22Rv1 (cell line): ENCODE measurements around the gene HBEGF.

Experiments used
- H3K27ac ChIP-seq: fragments of 450-650 bp; 2 replicates; pipeline ENCODE4 v1.5.1; 2017
- ZFX ChIP-seq: fragments of 450-650 bp; IDR thresholded peaks from 2 replicates; pipeline ENCODE4 v1.6.1; 2017; ENCODE audit warnings: antibody characterized with exemption, borderline replicate concordance
- TF ChIP-seq, protein P1 (sequence below): fragments of 450-650 bp; IDR thresholded peaks from 2 replicates; pipeline ENCODE4 v1.5.1; 2017; ENCODE audit warnings: mild to moderate bottlenecking

HBEGF gene

DNA sequence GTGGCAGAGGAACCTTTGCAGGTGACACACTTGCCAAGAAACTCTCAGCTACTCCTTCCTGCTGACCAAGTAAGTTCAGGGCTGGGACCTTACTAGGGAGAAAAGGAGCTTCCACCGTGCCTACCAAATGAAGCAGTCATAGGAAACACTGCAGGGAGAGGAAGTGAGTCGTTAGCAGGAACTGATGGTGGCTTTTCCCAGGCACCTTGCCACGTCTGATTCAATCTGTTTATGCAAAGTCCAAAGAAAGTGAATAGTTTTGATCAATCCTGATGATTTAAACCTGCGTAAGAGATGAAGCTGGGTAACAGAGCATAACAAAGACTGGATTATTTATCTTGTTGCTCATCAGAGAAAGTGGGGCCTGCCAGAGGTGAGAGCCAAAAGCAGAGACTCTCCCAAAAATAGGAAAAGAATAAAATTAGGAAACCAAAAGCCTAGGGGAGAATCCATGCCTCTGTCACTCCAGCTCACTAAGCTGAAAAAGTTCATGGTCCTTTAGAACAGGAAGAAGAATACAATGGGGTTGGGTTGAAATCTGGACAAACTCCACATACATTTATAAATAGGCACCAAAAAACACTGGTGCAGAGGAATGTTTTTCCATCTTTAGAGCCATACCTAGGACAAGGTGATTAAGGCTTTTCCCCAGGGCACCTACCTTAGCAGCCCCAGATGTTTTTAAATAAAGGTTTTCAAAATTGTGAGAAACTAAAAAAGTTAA lies 34.2 kb downstream of the HBEGF start:
- H3K27ac ChIP-seq: no peak overlapping the region
- TF ChIP-seq, protein P1, sequence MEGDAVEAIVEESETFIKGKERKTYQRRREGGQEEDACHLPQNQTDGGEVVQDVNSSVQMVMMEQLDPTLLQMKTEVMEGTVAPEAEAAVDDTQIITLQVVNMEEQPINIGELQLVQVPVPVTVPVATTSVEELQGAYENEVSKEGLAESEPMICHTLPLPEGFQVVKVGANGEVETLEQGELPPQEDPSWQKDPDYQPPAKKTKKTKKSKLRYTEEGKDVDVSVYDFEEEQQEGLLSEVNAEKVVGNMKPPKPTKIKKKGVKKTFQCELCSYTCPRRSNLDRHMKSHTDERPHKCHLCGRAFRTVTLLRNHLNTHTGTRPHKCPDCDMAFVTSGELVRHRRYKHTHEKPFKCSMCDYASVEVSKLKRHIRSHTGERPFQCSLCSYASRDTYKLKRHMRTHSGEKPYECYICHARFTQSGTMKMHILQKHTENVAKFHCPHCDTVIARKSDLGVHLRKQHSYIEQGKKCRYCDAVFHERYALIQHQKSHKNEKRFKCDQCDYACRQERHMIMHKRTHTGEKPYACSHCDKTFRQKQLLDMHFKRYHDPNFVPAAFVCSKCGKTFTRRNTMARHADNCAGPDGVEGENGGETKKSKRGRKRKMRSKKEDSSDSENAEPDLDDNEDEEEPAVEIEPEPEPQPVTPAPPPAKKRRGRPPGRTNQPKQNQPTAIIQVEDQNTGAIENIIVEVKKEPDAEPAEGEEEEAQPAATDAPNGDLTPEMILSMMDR: no peak
- no peak for TF ChIP-seq ZFX

DNA sequence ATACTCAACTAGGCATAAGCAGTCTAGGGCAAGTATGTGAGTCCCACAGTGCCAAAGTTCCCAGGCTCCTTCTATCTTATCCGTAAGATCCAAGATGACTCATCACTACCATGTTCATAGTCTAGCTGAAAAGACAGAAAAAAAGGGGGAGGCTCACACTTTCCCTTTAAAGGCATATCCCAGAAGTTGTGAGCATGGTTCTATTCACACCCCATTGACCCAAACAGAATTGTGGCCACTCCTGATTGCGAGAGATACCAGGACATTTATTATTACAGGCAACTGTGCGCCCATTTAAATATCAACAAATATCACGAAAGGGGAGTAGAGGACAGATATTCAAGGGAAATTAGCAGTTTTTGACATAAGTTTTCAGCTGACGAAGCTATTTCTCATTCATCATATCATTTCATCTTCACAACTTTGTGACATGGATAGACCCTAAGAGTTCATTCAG lies 35.4 kb downstream of the HBEGF start:
- no peak overlapping the region for H3K27ac ChIP-seq
- TF ChIP-seq, protein P1: no peak
- no peak for TF ChIP-seq ZFX

DNA sequence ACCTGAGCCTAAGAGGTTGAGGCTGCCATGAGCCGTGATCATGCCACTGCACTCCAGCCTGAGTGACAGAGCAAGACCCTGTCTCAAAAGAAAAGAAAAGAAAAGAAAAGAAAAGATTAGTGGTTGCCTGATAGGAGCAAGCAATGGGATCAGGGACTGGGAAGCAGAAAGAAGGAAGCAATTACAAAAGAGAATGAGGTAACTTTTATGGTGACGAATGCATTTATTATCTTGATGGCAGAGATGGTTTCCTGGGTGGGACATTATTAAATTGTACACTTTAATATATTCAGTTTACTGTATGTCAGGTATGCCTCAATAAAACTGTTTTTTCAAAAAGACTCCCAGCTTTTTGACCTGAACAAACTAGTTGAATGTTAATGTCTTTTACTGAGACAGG lies 36.0 kb downstream of the HBEGF start:
- no peak overlapping the region for H3K27ac ChIP-seq

DNA sequence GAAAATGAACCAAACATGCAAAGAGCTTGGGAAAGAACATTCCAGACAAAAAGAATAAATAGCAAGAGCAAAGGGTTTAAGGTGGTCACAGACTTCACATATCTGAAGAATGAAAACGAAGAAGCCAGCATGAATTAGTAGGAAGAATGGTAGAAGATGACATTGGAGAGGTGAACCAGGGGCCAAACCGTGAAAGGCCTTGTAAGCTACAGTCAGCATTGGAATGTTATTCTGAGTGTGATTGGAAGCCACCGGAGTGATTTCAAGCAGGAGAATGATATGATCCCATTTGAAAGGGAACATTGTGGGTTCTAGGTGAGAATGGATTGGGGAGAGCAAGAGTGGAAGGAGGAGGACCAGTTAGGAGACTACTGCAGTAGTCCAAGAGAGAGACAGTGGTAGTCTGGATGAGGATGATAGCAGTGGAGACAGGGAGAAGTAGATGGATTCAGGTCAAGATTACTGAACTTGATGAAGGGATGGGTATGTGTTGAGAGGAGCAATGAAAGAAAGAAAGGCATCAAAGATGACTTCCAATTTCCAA lies 36.6 kb downstream of the HBEGF start:
- H3K27ac ChIP-seq: no peak overlapping the region
- no peak for TF ChIP-seq ZFX
- TF ChIP-seq, protein P1: no peak

More for the DNA sequence above, 36.0 kb downstream of the HBEGF start:
- TF ChIP-seq ZFX: no peak
- TF ChIP-seq, protein P1: no peak

DNA sequence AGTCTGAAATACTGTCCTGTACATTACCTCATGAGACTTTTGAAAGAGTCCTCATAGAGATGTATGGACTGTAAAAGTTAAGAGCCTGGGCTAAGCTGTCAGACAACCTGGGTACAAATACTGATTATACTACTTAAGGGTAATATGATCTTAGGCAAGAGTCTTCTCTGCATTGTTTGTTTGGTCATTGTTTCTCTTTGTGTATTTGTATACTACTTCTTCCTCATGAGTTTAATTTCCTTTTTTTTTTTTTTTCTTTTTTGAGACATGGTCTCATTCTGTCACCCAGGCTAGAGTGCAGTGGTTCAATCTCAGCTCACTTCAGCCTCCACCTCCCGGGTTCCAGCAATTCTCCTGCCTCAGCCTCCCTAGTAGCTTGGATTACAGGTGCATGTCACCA lies 40.9 kb downstream of the HBEGF start:
- H3K27ac ChIP-seq: no peak overlapping the region
- no peak for TF ChIP-seq ZFX
- TF ChIP-seq, protein P1: no peak

DNA sequence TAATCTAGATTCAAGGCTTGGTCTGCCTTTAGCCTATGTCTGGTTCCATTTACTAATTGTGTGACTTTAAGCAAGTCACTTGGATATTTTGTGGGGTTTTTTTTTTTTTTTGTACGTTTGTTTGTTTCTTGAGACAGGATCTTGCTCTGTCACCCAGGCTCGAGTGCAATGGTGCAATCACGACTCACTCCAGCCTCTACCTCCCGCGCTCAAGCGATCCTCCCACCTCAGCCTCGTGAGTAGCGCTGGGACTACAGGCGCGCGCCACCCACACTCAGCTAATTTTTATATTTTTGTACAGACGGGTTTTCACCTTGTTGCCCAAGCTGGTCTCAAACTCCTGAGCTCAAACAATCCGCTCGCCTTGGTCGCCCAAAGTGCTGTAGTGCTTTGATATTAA lies 42.4 kb downstream of the HBEGF start:
- no peak overlapping the region for H3K27ac ChIP-seq
- TF ChIP-seq, protein P1: no peak
- TF ChIP-seq ZFX: no peak
